ENCODE measurements around the gene TMEM62. TPM values are rescaled to one million over a fixed set of nuclear protein-coding genes. Genes with fewer than 3 reads are reported as not detected.

The TMEM62 gene
- polyA plus RNA-seq, 3 donors: 10.5 to 11.3 (median 10.8) TPM

DNA sequence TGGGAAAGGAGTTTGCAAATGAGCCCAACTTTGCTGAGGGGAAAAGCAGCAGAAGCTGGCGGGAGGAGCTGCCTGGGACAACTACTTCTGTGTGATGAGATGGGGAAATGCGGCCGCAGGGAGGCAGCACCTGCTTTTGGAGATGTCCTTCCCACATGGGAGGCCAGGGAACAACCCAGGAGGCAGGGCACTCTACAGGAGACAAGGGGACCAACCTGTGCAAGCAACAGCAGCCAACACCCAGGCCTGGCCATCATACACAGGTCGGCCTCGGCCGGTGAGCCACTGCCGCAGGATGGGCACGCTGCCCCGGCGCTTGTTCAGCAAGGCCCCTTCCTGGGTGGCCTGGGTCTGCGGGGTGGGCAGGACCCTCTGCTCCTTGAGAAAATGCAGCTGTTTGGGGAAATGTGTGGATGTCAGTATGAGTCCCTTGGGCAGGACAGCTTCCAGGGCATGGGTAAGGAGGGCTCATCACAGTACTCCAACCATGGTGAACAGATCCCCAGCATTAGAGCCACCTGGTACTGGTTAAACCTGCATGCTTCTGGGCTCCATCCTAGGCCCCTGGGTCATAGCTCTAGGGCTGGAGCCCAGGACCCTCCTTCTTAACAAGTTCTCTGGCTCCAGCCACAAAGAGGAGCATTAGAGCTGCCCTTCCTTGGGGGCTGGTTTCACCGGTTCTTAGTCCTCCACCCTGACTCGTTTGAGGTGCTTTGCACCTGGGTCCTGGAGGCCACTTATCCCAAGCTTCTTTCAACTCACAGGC lies 75.9 kb downstream of the TMEM62 start:
- H3K9me3 ChIP-seq (replicated peaks in 1 of 2; ENCODE audit: control insufficient read depth in 1 of 2, insufficient read depth in 1 of 2, low read length in 2 of 2): no peaks in the 10 kb centered on the region
- WGBS (ENCODE audit: insufficient coverage): 77% methylated on average over 10 of the region's 13 CpGs
- H3K36me3 ChIP-seq (replicated peaks in 1 of 2; ENCODE audit: control insufficient read depth in 1 of 2, insufficient read depth in 2 of 2, low read length in 2 of 2): no peaks in the 10 kb centered on the region
- no peak overlapping the region for H3K4me2 ChIP-seq (replicated peaks; ENCODE audit: extremely low read depth, low read length, poor library complexity, severe bottlenecking)
- Mint-ChIP-seq H3K27ac (peak overlapping the region in 1 of 7 donors; percentile 16), H3K9me3 (peaks cover 0 to 2% (median 0%) of the 10 kb centered on the region in 7 donors), H3K4me1 (peaks cover 7% of the 10 kb centered on the region), H3K27me3 (ENCODE audit: low read depth in 3 of 3) (peaks cover 9 to 26% (median 13%) of the 10 kb centered on the region in 3 donors), H3K4me3 (no peak overlapping the region), H3K36me3 (no peaks in the 10 kb centered on the region)
- intact Hi-C loops (cut with micrococcal nuclease): loop anchor here in 1 of 2 donors (10.0 kb wide), 1 partner anchor 504 kb away; no protein-coding TSS in a partner anchor
- no peaks in the 10 kb centered on the region for H3K4me1 ChIP-seq (ENCODE audit: control insufficient read depth in 1 of 2, insufficient read depth in 2 of 2, low read length in 2 of 2)
- no peak overlapping the region for H3K27ac ChIP-seq (ENCODE audit: low read depth in 1 of 2, low read length in 2 of 2)
- TF ChIP-seq, protein P1, sequence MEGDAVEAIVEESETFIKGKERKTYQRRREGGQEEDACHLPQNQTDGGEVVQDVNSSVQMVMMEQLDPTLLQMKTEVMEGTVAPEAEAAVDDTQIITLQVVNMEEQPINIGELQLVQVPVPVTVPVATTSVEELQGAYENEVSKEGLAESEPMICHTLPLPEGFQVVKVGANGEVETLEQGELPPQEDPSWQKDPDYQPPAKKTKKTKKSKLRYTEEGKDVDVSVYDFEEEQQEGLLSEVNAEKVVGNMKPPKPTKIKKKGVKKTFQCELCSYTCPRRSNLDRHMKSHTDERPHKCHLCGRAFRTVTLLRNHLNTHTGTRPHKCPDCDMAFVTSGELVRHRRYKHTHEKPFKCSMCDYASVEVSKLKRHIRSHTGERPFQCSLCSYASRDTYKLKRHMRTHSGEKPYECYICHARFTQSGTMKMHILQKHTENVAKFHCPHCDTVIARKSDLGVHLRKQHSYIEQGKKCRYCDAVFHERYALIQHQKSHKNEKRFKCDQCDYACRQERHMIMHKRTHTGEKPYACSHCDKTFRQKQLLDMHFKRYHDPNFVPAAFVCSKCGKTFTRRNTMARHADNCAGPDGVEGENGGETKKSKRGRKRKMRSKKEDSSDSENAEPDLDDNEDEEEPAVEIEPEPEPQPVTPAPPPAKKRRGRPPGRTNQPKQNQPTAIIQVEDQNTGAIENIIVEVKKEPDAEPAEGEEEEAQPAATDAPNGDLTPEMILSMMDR (IDR thresholded peaks at IDR 0.05): peak; percentile 12
- H3K4me3 ChIP-seq (replicated peaks in 1 of 3; ENCODE audit: low read depth in 2 of 3, low read length in 3 of 3): no peak overlapping the region
- no peak overlapping the region for H2AFZ ChIP-seq (ENCODE audit: insufficient read depth, low read depth, low read length, poor library complexity, severe bottlenecking)
- H3K79me2 ChIP-seq (ENCODE audit: insufficient read depth, low read length): no peaks in the 10 kb centered on the region
- no peak overlapping the region for H3K9ac ChIP-seq (ENCODE audit: insufficient read depth, low read length, poor library complexity, severe bottlenecking)
- no peaks in the 10 kb centered on the region for H3K27me3 ChIP-seq (ENCODE audit: control insufficient read depth in 2 of 2, insufficient read depth in 2 of 2, low read length in 2 of 2)
- H4K20me1 ChIP-seq (ENCODE audit: insufficient read depth, low read length): no peaks in the 10 kb centered on the region
- no peak for DNase-seq

GRCh38 chr15:43210172-43210745 lies 76.9 kb downstream of the TMEM62 start:
- Histone ChIP-seq H2AFZ (ENCODE audit: insufficient read depth, low read depth, low read length, poor library complexity, severe bottlenecking) (no peak overlapping the region), H3K27ac (ENCODE audit: low read depth in 1 of 2, low read length in 2 of 2) (no peak overlapping the region), H3K27me3 (ENCODE audit: control insufficient read depth in 2 of 2, insufficient read depth in 2 of 2, low read length in 2 of 2) (no peaks in the 10 kb centered on the region), H3K4me1 (ENCODE audit: control insufficient read depth in 1 of 2, insufficient read depth in 2 of 2, low read length in 2 of 2) (no peaks in the 10 kb centered on the region), H4K20me1 (ENCODE audit: insufficient read depth, low read length) (no peaks in the 10 kb centered on the region), H3K9ac (ENCODE audit: insufficient read depth, low read length, poor library complexity, severe bottlenecking) (no peak overlapping the region), H3K36me3 (replicated peaks in 1 of 2; ENCODE audit: control insufficient read depth in 1 of 2, insufficient read depth in 2 of 2, low read length in 2 of 2) (no peaks in the 10 kb centered on the region), H3K4me3 (replicated peaks in 1 of 3; ENCODE audit: low read depth in 2 of 3, low read length in 3 of 3) (no peak overlapping the region), H3K79me2 (ENCODE audit: insufficient read depth, low read length) (no peaks in the 10 kb centered on the region), H3K4me2 (replicated peaks; ENCODE audit: extremely low read depth, low read length, poor library complexity, severe bottlenecking) (no peak overlapping the region), H3K9me3 (replicated peaks in 1 of 2; ENCODE audit: control insufficient read depth in 1 of 2, insufficient read depth in 1 of 2, low read length in 2 of 2) (no peaks in the 10 kb centered on the region)
- peaks cover 0 to 2% (median 0%) of the 10 kb centered on the region in 7 donors for H3K9me3 Mint-ChIP-seq
- intact Hi-C loops (cut with micrococcal nuclease): no loop called here
- peaks cover 5% of the 10 kb centered on the region for H3K4me1 Mint-ChIP-seq
- no peak overlapping the region for H3K4me3 Mint-ChIP-seq
- TF ChIP-seq, protein P1 (IDR thresholded peaks at IDR 0.05): no peak
- peaks cover 9 to 26% (median 12%) of the 10 kb centered on the region in 3 donors for H3K27me3 Mint-ChIP-seq (ENCODE audit: low read depth in 3 of 3)
- no peak for DNase-seq
- no peaks in the 10 kb centered on the region for H3K36me3 Mint-ChIP-seq
- 94% methylated on average over 12 of the region's 15 CpGs for WGBS (ENCODE audit: insufficient coverage)
- no peak overlapping the region for H3K27ac Mint-ChIP-seq
